Muscle layer of duodenum (tissue), 2 donors: ENCODE results near the gene NDUFS2.

Experiments
- H3K27ac ChIP-seq: one replicate; pipeline ENCODE4 v1.7.0; 2013; ENCODE audit warnings: mild to moderate bottlenecking, low read length
- H3K27me3 ChIP-seq: one replicate; pipeline ENCODE4 v1.7.0; 2013; ENCODE audit warnings: low read depth, mild to moderate bottlenecking, control low read depth, low read length
- H3K36me3 ChIP-seq, 2 donors: one replicate each; pipeline ENCODE4 v1.7.0; 2013; ENCODE audit warnings: low read length in 2 of 2, control low read depth in 1 of 2, mild to moderate bottlenecking in 1 of 2; ENCODE audit not compliant: insufficient read depth in 2 of 2, control insufficient read depth in 1 of 2
- H3K4me1 ChIP-seq, 2 donors: one replicate each; pipeline ENCODE4 v1.7.0; 2013; ENCODE audit warnings: low read length in 2 of 2, mild to moderate bottlenecking in 2 of 2, control low read depth in 1 of 2, moderate library complexity in 1 of 2; ENCODE audit not compliant: insufficient read depth in 2 of 2, control insufficient read depth in 1 of 2
- H3K4me3 ChIP-seq, 2 donors: one replicate each; pipeline ENCODE4 v1.7.0; 2013; ENCODE audit warnings: low read length in 2 of 2, low read depth in 1 of 2, mild to moderate bottlenecking in 1 of 2
- H3K9me3 ChIP-seq, 2 donors: one replicate each; pipeline ENCODE4 v1.7.0; 2013; ENCODE audit warnings: low read length in 2 of 2, control low read depth in 1 of 2, mild to moderate bottlenecking in 1 of 2; ENCODE audit not compliant: control insufficient read depth in 1 of 2
- donor health status: healthy.

The NDUFS2 gene

DNA sequence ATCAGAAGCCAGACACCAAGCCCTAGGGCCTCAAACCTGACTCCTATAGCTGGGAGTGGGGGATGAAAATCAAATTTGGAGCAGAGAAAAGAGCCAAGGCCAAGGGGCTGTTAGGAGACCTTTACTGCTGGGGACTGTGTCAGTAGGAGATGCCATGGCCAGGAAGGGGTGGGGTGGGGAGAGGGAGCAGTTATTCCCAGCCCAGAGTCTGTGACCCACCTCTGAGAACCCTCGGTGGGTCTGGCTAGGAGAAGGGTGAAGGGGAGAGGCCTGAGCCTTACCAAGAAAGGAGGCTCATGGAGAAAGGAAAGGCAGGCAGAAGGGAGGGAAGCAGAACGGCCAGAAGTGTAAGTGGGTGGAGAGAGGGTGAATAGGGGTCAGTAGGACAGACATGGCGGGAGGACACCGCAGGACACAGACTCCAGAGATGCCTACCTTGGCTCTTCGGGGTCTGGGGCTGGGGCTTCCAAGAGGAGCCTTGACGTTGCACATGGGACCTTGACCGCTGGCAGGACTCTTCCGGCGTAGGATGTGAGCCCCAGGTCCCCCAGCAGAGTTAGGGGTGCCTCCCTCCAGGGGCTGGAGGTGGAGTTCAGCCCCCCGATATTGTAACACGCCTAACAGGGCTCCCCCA is 4.5 kb upstream of the NDUFS2 start:
- H3K27me3 ChIP-seq, result no peaks in the 10 kb centered on the region
- H3K9me3 ChIP-seq, result no peaks in the 10 kb centered on the region
- peak overlapping the region; percentile 85 for H3K27ac ChIP-seq
- peak overlapping the region; percentile 60 to 68 for H3K4me3 ChIP-seq
- H3K4me1 ChIP-seq, result peaks cover 22 to 47% of the 10 kb centered on the region in 2 donors
- peaks cover 4 to 8% of the 10 kb centered on the region in 2 donors for H3K36me3 ChIP-seq

DNA sequence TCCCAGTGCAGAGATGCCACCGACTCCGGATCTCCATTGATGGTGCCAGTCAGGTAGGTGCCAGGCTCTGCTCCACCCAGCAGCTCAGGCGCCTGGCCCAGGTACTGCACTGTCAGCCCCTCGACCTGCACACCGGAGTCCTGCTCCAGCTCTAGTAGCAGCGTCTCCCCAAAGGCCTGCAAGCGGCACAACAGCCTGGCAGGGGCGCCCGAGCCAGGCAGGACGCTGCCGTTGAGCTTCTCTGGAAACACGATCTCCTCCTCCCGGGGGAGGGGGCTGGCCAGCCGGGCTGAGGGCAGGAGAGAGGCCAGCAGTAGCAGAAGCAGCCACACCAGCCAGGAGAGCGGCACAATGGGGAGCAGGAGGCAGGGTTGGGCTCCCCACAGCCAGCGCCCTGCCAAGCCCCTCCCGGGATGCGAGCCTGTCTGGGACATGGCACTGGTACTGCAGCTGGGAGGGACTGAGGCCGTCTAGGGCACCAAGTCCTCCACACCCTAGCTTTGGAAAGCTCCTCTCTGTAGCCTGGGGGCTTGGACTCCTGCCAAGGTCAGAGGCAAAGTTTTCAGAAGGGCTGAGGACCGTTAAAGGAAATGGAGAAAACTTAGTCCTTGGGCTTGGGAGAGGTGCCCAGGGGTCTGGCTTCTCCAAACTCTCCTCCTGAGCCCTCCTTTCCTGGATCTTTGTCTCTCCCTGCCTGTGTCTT is 3.8 kb upstream of the NDUFS2 start:
- Histone ChIP-seq H3K36me3 (peaks cover 4 to 8% of the 10 kb centered on the region in 2 donors), H3K4me3 (peak overlapping the region; percentile 60 to 68), H3K4me1 (peaks cover 18 to 47% of the 10 kb centered on the region in 2 donors), H3K9me3 (no peaks in the 10 kb centered on the region), H3K27me3 (no peaks in the 10 kb centered on the region), H3K27ac (peak overlapping the region; percentile 95)

DNA sequence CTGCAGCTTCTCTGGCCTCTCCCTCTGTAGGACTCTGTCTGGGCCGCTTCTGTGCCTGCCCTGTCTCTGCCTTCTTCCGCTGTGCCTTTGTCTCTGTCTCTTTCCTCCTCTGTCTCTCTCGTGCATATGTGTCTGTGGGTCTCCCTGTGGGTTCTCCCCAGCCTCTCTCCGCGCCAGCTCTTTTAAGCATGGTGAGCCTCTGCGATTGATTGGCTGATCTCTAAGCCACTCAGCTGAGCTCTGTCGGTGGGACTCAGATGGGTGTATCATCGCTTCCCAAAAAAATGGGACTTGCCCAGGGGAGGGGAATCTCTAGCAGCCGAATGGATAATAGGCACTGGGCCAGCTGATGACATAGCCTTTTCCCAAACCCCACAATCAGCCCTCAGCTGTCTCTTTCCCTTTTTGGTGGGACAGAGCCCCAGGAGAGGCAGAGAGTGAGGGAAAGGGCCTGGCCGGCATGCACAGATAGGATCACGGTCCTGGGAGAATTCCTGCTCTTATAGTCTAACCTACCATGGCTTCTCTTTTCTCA is 3.2 kb upstream of the NDUFS2 start, which contains the start of gene ADAMTS4:
TSS of gene ADAMTS4 (minus strand) at position 158 of the 535 bp plus-strand sequence. CDS start 427 bp downstream, outside the sequence.
- H3K9me3 ChIP-seq, result no peaks in the 10 kb centered on the region
- peaks cover 18 to 51% of the 10 kb centered on the region in 2 donors for H3K4me1 ChIP-seq
- no peaks in the 10 kb centered on the region for H3K27me3 ChIP-seq
- peak within 1 kb of the TSS; percentile 95 for H3K27ac ChIP-seq
- peak within 1 kb of the TSS; percentile 60 to 68 for H3K4me3 ChIP-seq
- peaks cover 8% of the 10 kb centered on the region in 2 donors for H3K36me3 ChIP-seq

DNA sequence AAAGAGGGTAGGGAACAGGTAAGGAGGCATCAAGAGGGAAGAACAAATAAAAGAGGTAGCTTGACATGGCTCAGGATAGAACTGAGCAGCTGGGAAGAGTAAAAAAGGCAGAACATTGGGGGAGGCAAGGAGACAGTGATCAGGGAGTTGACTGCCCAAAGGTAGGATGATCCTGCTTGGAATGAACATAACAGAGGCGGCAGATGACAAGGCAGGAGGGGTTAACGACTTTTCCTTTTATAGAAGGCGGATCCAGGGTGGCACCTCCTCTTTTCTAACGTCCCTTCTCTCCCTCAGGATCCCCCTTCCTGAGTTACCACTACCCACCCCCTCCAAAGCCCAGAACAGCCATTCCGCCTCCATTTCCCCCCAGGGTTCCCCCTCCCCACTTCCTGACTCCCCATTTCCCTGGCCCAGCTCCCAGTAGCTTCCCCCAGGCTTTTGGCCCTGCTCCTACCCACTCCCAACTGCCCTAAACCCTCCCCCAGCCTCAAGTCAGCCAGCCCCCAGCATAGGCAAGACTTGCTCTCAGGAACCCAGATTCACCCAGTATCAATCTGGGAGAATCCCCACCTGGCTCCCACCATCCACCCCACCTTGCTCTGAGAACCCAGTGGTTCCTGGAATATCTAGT is 2.5 kb upstream of the NDUFS2 start:
- H3K4me1 ChIP-seq, result peaks cover 18 to 51% of the 10 kb centered on the region in 2 donors
- no peaks in the 10 kb centered on the region for H3K9me3 ChIP-seq
- no peaks in the 10 kb centered on the region for H3K27me3 ChIP-seq
- H3K4me3 ChIP-seq, result peak overlapping the region in 1 of 2 donors; percentile 17
- H3K36me3 ChIP-seq, result peaks cover 8 to 14% of the 10 kb centered on the region in 2 donors
- peak overlapping the region; percentile 95 for H3K27ac ChIP-seq

DNA sequence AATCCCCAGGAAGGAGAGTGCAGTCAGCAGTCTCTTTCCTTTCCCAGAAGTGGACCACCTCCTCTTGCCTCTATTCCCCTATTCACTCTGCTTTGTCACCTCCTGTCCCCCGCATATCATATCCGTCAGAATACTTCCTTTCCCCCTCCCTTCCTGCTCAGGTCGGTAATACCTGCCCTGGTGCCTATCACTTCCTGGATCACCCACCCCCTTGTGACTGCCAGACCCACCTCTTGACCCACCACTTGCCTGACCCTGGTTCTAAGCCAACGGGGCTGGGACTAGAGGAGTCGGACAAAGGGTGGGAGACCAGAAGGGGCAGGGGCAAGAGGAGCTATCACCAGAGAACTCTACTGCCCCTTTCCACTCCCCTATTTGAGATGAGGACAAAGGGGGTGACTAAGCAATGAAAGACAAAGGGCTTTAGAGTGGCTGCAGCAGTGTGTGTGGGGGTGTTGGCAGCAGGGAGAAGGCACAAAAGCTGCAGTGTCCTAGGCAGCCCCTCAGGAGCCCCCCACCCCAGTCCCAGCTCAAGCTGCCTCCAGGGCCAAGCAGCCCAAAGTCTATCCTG is 1.7 kb upstream of the NDUFS2 start:
- H3K36me3 ChIP-seq, result peaks cover 5 to 14% of the 10 kb centered on the region in 2 donors
- H3K4me1 ChIP-seq, result peaks cover 15 to 51% of the 10 kb centered on the region in 2 donors
- no peaks in the 10 kb centered on the region for H3K27me3 ChIP-seq
- no peaks in the 10 kb centered on the region for H3K9me3 ChIP-seq
- peak overlapping the region in 1 of 2 donors; percentile 89 for H3K4me3 ChIP-seq
- H3K27ac ChIP-seq, result peak overlapping the region; percentile 95

DNA sequence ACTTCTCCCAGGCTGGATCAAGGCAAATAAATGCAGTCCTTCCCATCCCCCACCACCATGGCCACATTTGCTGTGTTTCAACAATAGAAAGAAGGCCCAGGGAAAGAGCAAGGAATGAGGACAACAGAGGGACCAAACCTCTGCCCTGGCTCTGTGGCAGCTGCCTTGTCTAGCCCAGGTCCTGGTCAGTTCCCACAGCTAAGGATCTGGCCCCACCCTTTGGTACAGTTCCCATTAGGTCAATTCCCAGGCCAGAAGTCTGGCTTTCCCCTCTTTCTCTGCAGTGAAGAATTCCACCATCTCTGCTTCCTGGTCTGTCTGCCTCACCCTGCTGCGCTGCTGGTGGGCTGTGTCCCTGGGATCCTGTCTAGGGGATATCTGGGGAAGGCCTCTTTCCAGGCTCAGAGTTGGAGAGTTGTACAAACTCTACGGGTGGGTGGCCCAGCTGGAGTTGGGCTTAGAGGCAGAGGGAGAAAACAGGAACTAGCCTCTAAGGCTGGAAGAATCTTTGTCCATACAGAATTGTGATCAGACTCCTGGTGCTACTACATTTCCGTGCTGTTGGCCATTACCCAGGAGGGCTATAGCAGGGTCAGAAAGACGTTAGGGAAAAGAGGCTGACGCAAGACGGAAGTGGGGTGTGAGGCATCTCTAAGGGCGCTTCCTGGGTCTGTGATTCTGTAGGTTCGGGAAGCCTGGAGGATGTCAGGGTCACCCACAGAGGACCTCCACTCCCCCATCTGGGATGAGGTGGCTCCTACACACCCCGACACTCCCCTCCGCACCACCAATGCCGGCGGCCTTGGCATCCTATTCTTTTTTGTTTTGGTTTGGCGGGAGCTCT is 953 bp upstream of the NDUFS2 start:
- H3K27me3 ChIP-seq, result no peaks in the 10 kb centered on the region
- H3K4me3 ChIP-seq, result peak overlapping the region; percentile 89 to 90
- H3K9me3 ChIP-seq, result no peaks in the 10 kb centered on the region
- peaks cover 13 to 51% of the 10 kb centered on the region in 2 donors for H3K4me1 ChIP-seq
- peaks cover 10 to 18% of the 10 kb centered on the region in 2 donors for H3K36me3 ChIP-seq
- H3K27ac ChIP-seq, result peak overlapping the region; percentile 95

DNA sequence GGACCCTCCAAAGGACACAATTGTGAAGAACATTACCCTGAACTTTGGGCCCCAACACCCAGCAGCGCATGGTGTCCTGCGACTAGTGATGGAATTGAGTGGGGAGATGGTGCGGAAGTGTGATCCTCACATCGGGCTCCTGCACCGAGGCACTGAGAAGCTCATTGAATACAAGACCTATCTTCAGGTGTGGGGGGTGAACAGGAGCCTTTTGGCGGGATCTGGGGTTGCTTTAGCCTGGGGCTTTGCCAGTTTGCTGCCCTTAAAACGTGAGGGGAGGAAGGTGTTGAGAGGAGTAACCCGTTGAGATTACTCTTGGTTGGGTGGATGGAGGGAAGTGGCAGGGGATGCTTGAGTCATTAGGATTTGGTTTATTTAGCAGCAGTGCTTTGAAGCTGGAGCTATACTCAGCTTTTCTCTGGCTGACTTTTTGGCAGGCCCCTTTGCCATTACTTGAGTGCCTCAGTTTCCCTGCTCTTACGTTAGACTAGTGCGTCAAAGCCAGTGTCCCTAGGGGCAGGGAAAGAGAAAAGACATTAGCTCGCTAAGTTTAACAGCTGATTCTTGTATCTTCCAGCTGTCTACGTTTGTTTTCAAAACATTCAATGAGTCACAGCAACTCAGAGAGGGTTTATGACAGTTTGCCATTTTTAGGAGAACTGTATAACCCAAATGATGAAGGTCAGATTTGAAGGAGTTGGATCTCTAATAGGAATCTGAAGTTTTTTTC is 4.4 kb downstream of the NDUFS2 start:
- H3K4me3 ChIP-seq, result no peak overlapping the region
- no peaks in the 10 kb centered on the region for H3K9me3 ChIP-seq
- peak overlapping the region; percentile 82 for H3K27ac ChIP-seq
- peaks cover 10 to 16% of the 10 kb centered on the region in 2 donors for H3K4me1 ChIP-seq
- no peaks in the 10 kb centered on the region for H3K27me3 ChIP-seq
- H3K36me3 ChIP-seq, result peaks cover 48 to 56% of the 10 kb centered on the region in 2 donors

DNA sequence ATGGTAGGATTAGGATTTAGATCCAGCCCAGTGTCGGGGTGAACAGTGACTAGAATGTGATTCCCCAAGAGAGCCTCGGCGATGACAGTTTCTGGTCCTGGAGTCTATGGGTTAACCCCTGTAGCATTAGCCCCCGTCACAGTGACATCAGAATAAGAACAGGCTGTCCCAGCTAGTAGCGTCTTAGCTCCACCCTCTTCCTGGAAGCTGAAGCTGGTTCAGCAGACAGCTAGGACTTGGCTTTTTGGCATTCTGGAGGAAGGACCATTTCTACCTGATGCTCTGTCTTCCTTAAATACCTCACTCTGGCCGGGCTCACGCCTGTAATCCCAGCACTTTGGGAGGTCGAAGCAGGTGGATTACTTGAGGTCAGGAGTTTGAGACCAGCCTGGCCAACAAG is 5.0 kb downstream of the NDUFS2 start:
- Histone ChIP-seq H3K4me3 (no peak overlapping the region), H3K36me3 (peaks cover 54 to 62% of the 10 kb centered on the region in 2 donors), H3K27me3 (no peaks in the 10 kb centered on the region), H3K4me1 (peaks cover 10 to 16% of the 10 kb centered on the region in 2 donors), H3K27ac (peak overlapping the region; percentile 82), H3K9me3 (no peaks in the 10 kb centered on the region)

DNA sequence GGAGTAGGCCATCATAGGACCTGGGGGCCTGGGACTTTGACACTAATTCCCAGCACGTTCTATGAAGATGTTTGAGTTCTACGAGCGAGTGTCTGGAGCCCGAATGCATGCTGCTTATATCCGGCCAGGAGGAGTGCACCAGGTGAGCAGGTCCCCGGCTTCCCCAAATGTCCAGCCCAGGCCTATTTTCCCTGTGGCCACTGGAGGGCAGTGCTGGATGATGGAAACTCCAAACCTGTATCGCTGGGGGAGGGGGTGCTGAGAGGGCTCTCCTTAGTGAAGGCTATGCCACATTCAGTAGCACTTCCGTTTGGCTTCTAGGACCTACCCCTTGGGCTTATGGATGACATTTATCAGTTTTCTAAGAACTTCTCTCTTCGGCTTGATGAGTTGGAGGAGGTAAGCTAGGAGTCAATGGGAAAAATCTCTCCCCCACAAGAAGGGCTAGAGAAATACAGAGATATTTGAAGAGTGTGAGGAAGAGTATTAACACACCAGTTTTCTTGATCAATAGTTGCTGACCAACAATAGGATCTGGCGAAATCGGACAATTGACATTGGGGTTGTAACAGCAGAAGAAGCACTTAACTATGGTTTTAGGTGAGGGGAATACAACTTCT is 7.7 kb downstream of the NDUFS2 start:
- H3K36me3 ChIP-seq, result peaks cover 70 to 78% of the 10 kb centered on the region in 2 donors
- H3K4me1 ChIP-seq, result peaks cover 4 to 10% of the 10 kb centered on the region in 2 donors
- H3K27ac ChIP-seq, result peak overlapping the region; percentile 42
- H3K9me3 ChIP-seq, result no peaks in the 10 kb centered on the region
- H3K27me3 ChIP-seq, result no peaks in the 10 kb centered on the region
- H3K4me3 ChIP-seq, result peak overlapping the region in 1 of 2 donors; percentile 16
